Heart right ventricle (tissue), 16 donors: Measurements from ENCODE around the gene CAPZB. TPM values are rescaled to one million over a fixed set of nuclear protein-coding genes. Genes with fewer than 3 reads are reported as not detected.

ENCODE experiments used
- ATAC-seq, 8 donors: fragments of 200-7000 bp; cut with Tn5 transposase; one replicate each; pipeline ENCODE4 v1.9.1; 2020; ENCODE audit warnings: mild to moderate bottlenecking in 8 of 8, moderate library complexity in 8 of 8, moderate number of reproducible peaks in 1 of 8
- DNase-seq, 2 donors: peaks; one replicate each; pipeline ENCODE4 v3.0.0-alpha.2; 2020
- H3K27ac ChIP-seq, 10 donors: fragments of 200-600 bp; sonication (generic) in 2 of 10; one replicate each; pipeline versions ENCODE4 v1.5.0 to v1.8.0; 2020 to 2022; ENCODE audit warnings: mild to moderate bottlenecking in 3 of 10
- H3K27me3 ChIP-seq, 7 donors: fragments of 200-600 bp; one replicate each; pipeline ENCODE4 v1.8.0; 2021 to 2022; ENCODE audit warnings: mild to moderate bottlenecking in 2 of 7
- H3K36me3 ChIP-seq, 9 donors: fragments of 200-600 bp; sonication (generic) in 1 of 9; one replicate each; pipeline versions ENCODE4 v1.5.0 to v1.8.0; 2020 to 2022; ENCODE audit warnings: mild to moderate bottlenecking in 2 of 9
- H3K4me1 ChIP-seq, 9 donors: fragments of 200-600 bp; sonication (generic) in 1 of 9; one replicate each; pipeline versions ENCODE4 v1.5.0 to v1.8.0; 2020 to 2022; ENCODE audit warnings: mild to moderate bottlenecking in 4 of 9
- H3K4me3 ChIP-seq, 10 donors: fragments of 200-600 bp; sonication (generic) in 2 of 10; one replicate each; pipeline versions ENCODE4 v1.5.0 to v1.8.0; 2020 to 2022; ENCODE audit warnings: mild to moderate bottlenecking in 7 of 10, moderate library complexity in 2 of 10
- H3K9me3 ChIP-seq, 11 donors: fragments of 200-600 bp in 10 of 11; sonication (generic) in 2 of 11; one replicate each; pipeline versions ENCODE4 v1.5.0 to v1.8.0; 2013 to 2022; ENCODE audit warnings: mild to moderate bottlenecking in 2 of 11, control low read depth in 1 of 11, moderate library complexity in 1 of 11
- WGBS, 2 donors: extraction: QIAGEN DNeasy Blood & Tissue Kit; methylation state at CpG; one replicate each; pipeline ENCODE4 v1.1.7; 2013; ENCODE audit warnings: inconsistent platforms in 1 of 2; 5-methylcytosine and 5-hydroxymethylcytosine counted together
- intact Hi-C, 10 donors: fragments of 100-400 bp; cut with DNase I; formaldehyde crosslinking; loops; one replicate each; pipeline versions ENCODE4 v1.11.1 to v1.14.2; 2022
- polyA plus RNA-seq, 2 donors: library from polyadenylated mRNA; stranded (reverse); fragments of 200-250 nt; gene quantifications; one replicate each; pipeline ENCODE4 v1.2.3, GENCODE V29; 2013
- total RNA-seq, 10 donors: library from RNA; stranded (reverse); fragmentation: NEBNext Ultra II Directional in 3 of 10; extraction: Animal tissue kit (Norgen Biotek cat#: 25700) in 3 of 10; gene quantifications; one replicate each; pipeline versions ENCODE4 v1.2.1 to v1.2.4, GENCODE V29; 2021 to 2023
- TF ChIP-seq, protein P1 (sequence below), 9 donors: fragments of 200-600 bp; sonication (generic) in 2 of 9; IDR thresholded peaks; one replicate each; pipeline versions ENCODE4 v1.5.0 to v1.8.0; 2021 to 2022; ENCODE audit warnings: antibody characterized with exemption in 9 of 9, mild to moderate bottlenecking in 5 of 9, moderate library complexity in 1 of 9
- donor health status: Arrhythmogenic right ventricular cardiomyopathy.
- donor health status: ischemic (EF 13 %, LVEDD 7.1; RV severe dilation, severe dysfunction).
- donor health status: healthy with polysubstance abuse.
- donor health status: DM: no; HTN: yes; CAD: no.
- donor health status: DM: no; HTN: no; CAD: no.
- donor health status: ischemic (EF 25% LVEDD 6.9; RV normal size, moderate dysfunction).
- donor health status: ischemic (EF 25% LVEDD 5.7; RV mildly dilated, moderate dysfunction).
- donor health status: healthy.
- donor health status: DM: yes; HTN: yes; CAD: no.
- donor health status: Ischemic cardiomyopathy.
- donor health status: ischemic (EF 35%, LVEDD 5.7; RV mildly dilated, moderate dysfunction).
- donor health status: nonischemic (EF 11% LVEDD 7.7; RV severe dilation, severe dysfunction).
- donor health status: DM: yes; HTN: yes; CAD: no.
- donor health status: PGD.
- donor health status: ischemic (EF 29% LVEDD 5.4; RV normal size, mild dysfunction).
- donor health status: nonischemic (EF 23%, LVEDD 6.1; RV moderate dilation, normal function).

Gene CAPZB
- total and polyA plus RNA-seq, 12 donors: 158 to 307 (median 228) TPM

DNA sequence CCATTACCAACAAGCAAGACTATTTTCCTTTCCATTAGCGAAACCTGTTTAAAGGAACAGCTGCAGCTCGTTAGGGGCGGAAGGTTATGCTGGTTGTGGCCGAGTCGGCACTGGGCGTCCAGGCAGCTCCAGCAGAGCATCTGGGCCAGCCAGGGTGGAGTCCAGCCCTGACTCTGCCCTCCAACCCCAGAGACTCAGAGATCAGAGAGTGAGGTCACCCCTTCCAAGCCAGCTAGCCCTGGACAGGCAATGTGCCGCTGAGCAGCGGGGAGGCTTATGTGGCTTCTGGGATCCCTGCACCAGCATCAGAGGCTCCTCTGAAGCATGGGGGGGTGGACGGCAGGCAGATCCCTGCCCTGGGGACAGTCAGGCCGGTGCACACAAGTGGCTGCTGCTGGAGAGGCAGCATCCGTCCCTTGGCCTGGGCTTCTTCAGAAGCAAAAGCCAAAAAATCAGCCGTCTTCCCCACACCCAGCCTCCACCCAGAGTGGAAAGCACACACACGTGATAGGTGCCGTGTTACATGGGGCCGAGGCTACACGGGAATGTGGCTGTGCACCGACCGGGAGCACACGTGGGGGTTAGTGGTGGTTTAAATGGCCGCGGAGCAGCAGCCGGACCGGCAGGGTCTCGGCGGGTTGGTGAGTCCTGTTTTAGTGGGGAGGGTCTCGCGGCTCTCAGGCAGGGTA, 143.1 kb downstream of the CAPZB start:
- no peaks in the 10 kb centered on the region for H3K27me3 ChIP-seq
- H3K9me3 ChIP-seq: no peaks in the 10 kb centered on the region
- ATAC-seq: peak in 7 of 8 donors; percentile 25 to 65 (median 39)
- intact Hi-C loops: loop anchor here in 3 of 10 donors (5.0 kb wide), 3 partner anchors 240 to 315 kb away; no protein-coding TSS in a partner anchor
- TF ChIP-seq, protein P1, sequence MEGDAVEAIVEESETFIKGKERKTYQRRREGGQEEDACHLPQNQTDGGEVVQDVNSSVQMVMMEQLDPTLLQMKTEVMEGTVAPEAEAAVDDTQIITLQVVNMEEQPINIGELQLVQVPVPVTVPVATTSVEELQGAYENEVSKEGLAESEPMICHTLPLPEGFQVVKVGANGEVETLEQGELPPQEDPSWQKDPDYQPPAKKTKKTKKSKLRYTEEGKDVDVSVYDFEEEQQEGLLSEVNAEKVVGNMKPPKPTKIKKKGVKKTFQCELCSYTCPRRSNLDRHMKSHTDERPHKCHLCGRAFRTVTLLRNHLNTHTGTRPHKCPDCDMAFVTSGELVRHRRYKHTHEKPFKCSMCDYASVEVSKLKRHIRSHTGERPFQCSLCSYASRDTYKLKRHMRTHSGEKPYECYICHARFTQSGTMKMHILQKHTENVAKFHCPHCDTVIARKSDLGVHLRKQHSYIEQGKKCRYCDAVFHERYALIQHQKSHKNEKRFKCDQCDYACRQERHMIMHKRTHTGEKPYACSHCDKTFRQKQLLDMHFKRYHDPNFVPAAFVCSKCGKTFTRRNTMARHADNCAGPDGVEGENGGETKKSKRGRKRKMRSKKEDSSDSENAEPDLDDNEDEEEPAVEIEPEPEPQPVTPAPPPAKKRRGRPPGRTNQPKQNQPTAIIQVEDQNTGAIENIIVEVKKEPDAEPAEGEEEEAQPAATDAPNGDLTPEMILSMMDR (IDR thresholded peaks at IDR 0.05): no peak
- WGBS, 2 donors: 78 to 84% methylated on average over 27 of the region's 27 CpGs
- peaks cover 3 to 31% (median 15%) of the 10 kb centered on the region in 9 donors for H3K4me1 ChIP-seq
- peak overlapping the region in 5 of 10 donors; percentile 20 to 32 (median 25) for H3K27ac ChIP-seq
- peak; percentile 36 to 59 for DNase-seq
- H3K36me3 ChIP-seq: peaks cover 0 to 90% (median 19%) of the 10 kb centered on the region in 9 donors
- H3K4me3 ChIP-seq: no peak overlapping the region

DNA sequence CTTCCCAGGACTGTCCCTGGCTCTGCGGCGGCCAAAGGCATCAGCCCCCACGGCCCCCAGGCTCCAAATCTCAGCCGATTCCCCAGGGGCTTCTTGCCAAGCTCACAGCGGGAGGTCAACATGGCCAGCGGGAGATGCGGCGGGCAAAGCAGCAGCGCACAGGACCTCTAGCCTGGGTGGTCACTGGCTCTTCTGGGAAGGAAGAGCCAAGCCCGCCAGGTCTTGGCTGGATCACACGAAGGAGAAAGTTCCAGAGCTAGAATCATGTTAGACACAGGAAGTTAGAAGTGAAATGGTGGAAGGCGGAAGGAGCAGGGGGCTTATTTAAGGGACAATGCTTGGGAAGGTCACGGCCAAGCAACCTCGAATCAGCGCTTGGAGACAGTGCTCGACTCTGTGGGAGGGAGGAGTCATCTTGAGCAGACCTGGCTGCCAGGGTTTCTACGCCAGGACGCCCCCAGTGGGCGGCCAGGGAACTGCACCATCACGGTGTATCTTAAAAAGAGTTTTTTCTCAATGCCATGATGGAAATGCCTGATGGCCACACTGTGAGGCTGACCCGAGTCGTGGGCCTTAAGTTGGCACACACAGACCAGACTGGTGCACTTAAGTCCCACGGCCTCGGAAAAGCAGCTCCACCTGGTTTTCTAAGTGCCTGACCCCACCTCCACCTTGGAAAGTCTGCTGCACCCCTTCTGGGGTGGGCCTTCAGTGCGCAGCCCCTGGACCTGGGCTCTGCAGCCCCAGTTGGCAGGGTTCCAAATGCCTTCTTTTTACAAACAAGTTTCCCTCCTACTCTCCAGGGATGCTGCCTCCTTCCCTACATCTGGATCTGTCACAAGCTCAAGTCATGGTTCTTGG, 143.9 kb downstream of the CAPZB start:
- no peaks in the 10 kb centered on the region for H3K9me3 ChIP-seq
- ATAC-seq (peak; percentile 23 to 62 (median 49)), DNase-seq (peak; percentile 57 to 75)
- no peaks in the 10 kb centered on the region for H3K27me3 ChIP-seq
- intact Hi-C loops: loop anchor here in 3 of 10 donors (5.0 kb wide), 3 partner anchors 241 to 316 kb away; no protein-coding TSS in a partner anchor
- no peak overlapping the region for H3K4me3 ChIP-seq
- TF ChIP-seq, protein P1 (IDR thresholded peaks at IDR 0.05): peak; percentile 80 to 94 (median 84)
- 66% methylated on average over 25 of the region's 25 CpGs for WGBS, 2 donors
- H3K4me1 ChIP-seq: peaks cover 3 to 30% (median 15%) of the 10 kb centered on the region in 9 donors
- H3K27ac ChIP-seq: peak overlapping the region in 5 of 10 donors; percentile 7 to 41 (median 23)
- peaks cover 0 to 87% (median 19%) of the 10 kb centered on the region in 9 donors for H3K36me3 ChIP-seq

DNA sequence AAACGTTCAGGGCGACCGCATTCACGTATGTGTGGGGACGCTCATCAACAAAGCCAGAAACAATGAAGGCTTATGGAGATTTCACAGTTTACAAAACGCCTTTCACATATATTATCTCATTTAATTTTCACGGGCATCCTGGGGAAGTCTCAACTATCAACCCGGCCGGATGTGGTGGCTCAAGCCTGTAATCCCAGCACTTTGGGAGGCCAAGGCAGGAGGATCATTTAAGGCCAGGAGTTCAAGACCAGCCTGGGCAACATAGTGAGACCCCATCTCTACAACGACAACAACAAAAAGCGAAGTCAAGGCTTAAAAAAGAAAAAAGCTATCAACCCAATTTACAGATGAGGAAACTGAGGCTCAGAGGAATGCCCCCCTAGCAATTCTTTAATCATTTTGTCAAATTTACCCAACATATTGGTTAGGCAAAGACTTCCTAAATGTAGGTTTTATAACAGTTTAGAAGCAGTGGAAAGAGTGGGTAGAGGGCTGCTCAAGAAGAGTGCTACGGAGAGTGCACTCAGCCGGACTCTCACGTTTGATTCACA, 144.9 kb downstream of the CAPZB start:
- H3K27ac ChIP-seq: no peak overlapping the region
- H3K4me3 ChIP-seq: no peak overlapping the region
- H3K9me3 ChIP-seq: no peaks in the 10 kb centered on the region
- DNase-seq (no peak), ATAC-seq (no peak)
- WGBS, 2 donors: 95% methylated on average over 14 of the region's 14 CpGs
- no peaks in the 10 kb centered on the region for H3K27me3 ChIP-seq
- peaks cover 3 to 30% (median 13%) of the 10 kb centered on the region in 9 donors for H3K4me1 ChIP-seq
- TF ChIP-seq, protein P1 (IDR thresholded peaks at IDR 0.05): no peak
- peaks cover 0 to 81% (median 19%) of the 10 kb centered on the region in 9 donors for H3K36me3 ChIP-seq
- intact Hi-C loops: loop anchor here in 3 of 10 donors (5.0 kb wide), 3 partner anchors 242 to 317 kb away; no protein-coding TSS in a partner anchor
